ENCODE results near the gene KREMEN2.

The KREMEN2 gene

GRCh38 chr16:2992383-2993081 lies 28.5 kb downstream of the KREMEN2 start:
- Histone ChIP-seq H3K27ac (replicated peaks; ENCODE audit: low read length) (no peak overlapping the region), H3K4me2 (ENCODE audit: insufficient read depth, low read length, poor library complexity, severe bottlenecking) (no peak overlapping the region), H3K4ac (ENCODE audit: low read length) (no peak overlapping the region), H4K8ac (ENCODE audit: low read depth, low read length) (no peak overlapping the region), H3K4me3 (ENCODE audit: low read length in 2 of 2) (peak overlapping the region in 1 of 2 donors; percentile 17), H4K91ac (ENCODE audit: low read depth, low read length, poor library complexity) (no peak overlapping the region), H2AFZ (ENCODE audit: low read length) (no peak overlapping the region), H3K9me3 (replicated peaks in 1 of 2; ENCODE audit: control insufficient read depth in 2 of 2, insufficient read depth in 1 of 2, low read depth in 1 of 2, low read length in 2 of 2) (no peaks in the 10 kb centered on the region), H2BK15ac (ENCODE audit: low read length) (no peak overlapping the region), H3K36me3 (replicated peaks in 1 of 2; ENCODE audit: control insufficient read depth in 2 of 2, insufficient read depth in 2 of 2, low read length in 2 of 2) (no peaks in the 10 kb centered on the region), H3K79me1 (ENCODE audit: low read depth, low read length) (no peaks in the 10 kb centered on the region), H3K4me1 (ENCODE audit: control insufficient read depth in 2 of 2, insufficient read depth in 1 of 2, low read depth in 1 of 2, low read length in 2 of 2) (peaks cover 0 to 4% of the 10 kb centered on the region in 2 donors), H3K27me3 (ENCODE audit: control insufficient read depth in 3 of 3, insufficient read depth in 3 of 3, low read depth in 1 of 3, low read length in 3 of 3) (peaks cover 0 to 79% (median 0%) of the 10 kb centered on the region in 3 experiments), H3K9ac (ENCODE audit: low read depth, low read length, poor library complexity) (no peak overlapping the region), H2BK12ac (ENCODE audit: low read length) (peak overlapping the region; percentile 10), H3K18ac (ENCODE audit: low read length) (peak overlapping the region; percentile 64), H3K14ac (ENCODE audit: low read length) (no peak overlapping the region), H2BK120ac (ENCODE audit: low read depth, low read length) (no peak overlapping the region), H2AK5ac (ENCODE audit: low read depth, low read length) (no peak overlapping the region), H3K23ac (ENCODE audit: low read depth, low read length, poor library complexity) (no peak overlapping the region), H2BK5ac (ENCODE audit: low read length) (peak overlapping the region; percentile 24)
- no CpG with 5 or more reads among the region's 14 CpGs for WGBS, 2 donors (ENCODE audit: extremely low coverage in 2 of 2, insufficient read length in 2 of 2, insufficient replicate concordance in 1 of 2)
- DNase-seq (ENCODE audit: low spot score), result no peak

- H3K4ac ChIP-seq (ENCODE audit: low read length), result no peak overlapping the region
- no peaks in the 10 kb centered on the region for H3K9me3 ChIP-seq (replicated peaks in 1 of 2; ENCODE audit: control insufficient read depth in 2 of 2, insufficient read depth in 1 of 2, low read depth in 1 of 2, low read length in 2 of 2)
- H2BK120ac ChIP-seq (ENCODE audit: low read depth, low read length), result no peak overlapping the region
- no CpG with 5 or more reads among the region's 13 CpGs for WGBS, 2 donors (ENCODE audit: extremely low coverage in 2 of 2, insufficient read length in 2 of 2, insufficient replicate concordance in 1 of 2)
- peak overlapping the region; percentile 50 for H3K9ac ChIP-seq (ENCODE audit: low read depth, low read length, poor library complexity)
- no peak overlapping the region for H3K4me2 ChIP-seq (ENCODE audit: insufficient read depth, low read length, poor library complexity, severe bottlenecking)
- no peak overlapping the region for H2AFZ ChIP-seq (ENCODE audit: low read length)
- no peak overlapping the region for H2BK12ac ChIP-seq (ENCODE audit: low read length)
- H2BK5ac ChIP-seq (ENCODE audit: low read length), result peak overlapping the region; percentile 48
- DNase-seq (ENCODE audit: low spot score), result no peak
- no peak overlapping the region for H3K14ac ChIP-seq (ENCODE audit: low read length)
- peaks cover 0 to 79% (median 0%) of the 10 kb centered on the region in 3 experiments for H3K27me3 ChIP-seq (ENCODE audit: control insufficient read depth in 3 of 3, insufficient read depth in 3 of 3, low read depth in 1 of 3, low read length in 3 of 3)
- no peak overlapping the region for H3K4me3 ChIP-seq (ENCODE audit: low read length in 2 of 2)
- no peak overlapping the region for H4K91ac ChIP-seq (ENCODE audit: low read depth, low read length, poor library complexity)
- H3K4me1 ChIP-seq (ENCODE audit: control insufficient read depth in 2 of 2, insufficient read depth in 1 of 2, low read depth in 1 of 2, low read length in 2 of 2), result peaks cover 0 to 3% of the 10 kb centered on the region in 2 donors
- H4K8ac ChIP-seq (ENCODE audit: low read depth, low read length), result no peak overlapping the region
- no peaks in the 10 kb centered on the region for H3K36me3 ChIP-seq (replicated peaks in 1 of 2; ENCODE audit: control insufficient read depth in 2 of 2, insufficient read depth in 2 of 2, low read length in 2 of 2)
- peak overlapping the region; percentile 91 for H2BK15ac ChIP-seq (ENCODE audit: low read length)
- peaks cover 2% of the 10 kb centered on the region for H3K79me1 ChIP-seq (ENCODE audit: low read depth, low read length)
- H2AK5ac ChIP-seq (ENCODE audit: low read depth, low read length), result no peak overlapping the region
- H3K18ac ChIP-seq (ENCODE audit: low read length), result peak overlapping the region; percentile 64
- H3K23ac ChIP-seq (ENCODE audit: low read depth, low read length, poor library complexity), result peak overlapping the region; percentile 25
- no peak overlapping the region for H3K27ac ChIP-seq (replicated peaks; ENCODE audit: low read length)
Measured at GRCh38 chr16:2996298-2996697, 32.2 kb downstream of the KREMEN2 start.

- no peak overlapping the region for H2BK15ac ChIP-seq (ENCODE audit: low read length)
- no peak overlapping the region for H3K18ac ChIP-seq (ENCODE audit: low read length)
- no peak overlapping the region for H2AFZ ChIP-seq (ENCODE audit: low read length)
- no peak overlapping the region for H2BK5ac ChIP-seq (ENCODE audit: low read length)
- peaks cover 2% of the 10 kb centered on the region for H3K79me1 ChIP-seq (ENCODE audit: low read depth, low read length)
- H3K27ac ChIP-seq (replicated peaks; ENCODE audit: low read length), result no peak overlapping the region
- H3K9ac ChIP-seq (ENCODE audit: low read depth, low read length, poor library complexity), result no peak overlapping the region
- no peak overlapping the region for H3K14ac ChIP-seq (ENCODE audit: low read length)
- no CpG with 5 or more reads among the region's 6 CpGs for WGBS, 2 donors (ENCODE audit: extremely low coverage in 2 of 2, insufficient read length in 2 of 2, insufficient replicate concordance in 1 of 2)
- peaks cover 3 to 65% (median 7%) of the 10 kb centered on the region in 3 experiments for H3K27me3 ChIP-seq (ENCODE audit: control insufficient read depth in 3 of 3, insufficient read depth in 3 of 3, low read depth in 1 of 3, low read length in 3 of 3)
- peak overlapping the region; percentile 30 for H4K91ac ChIP-seq (ENCODE audit: low read depth, low read length, poor library complexity)
- H2BK12ac ChIP-seq (ENCODE audit: low read length), result no peak overlapping the region
- no peak overlapping the region for H3K4me3 ChIP-seq (ENCODE audit: low read length in 2 of 2)
- no peak for DNase-seq (ENCODE audit: low spot score)
- H2BK120ac ChIP-seq (ENCODE audit: low read depth, low read length), result no peak overlapping the region
- no peak overlapping the region for H4K8ac ChIP-seq (ENCODE audit: low read depth, low read length)
- H3K23ac ChIP-seq (ENCODE audit: low read depth, low read length, poor library complexity), result no peak overlapping the region
- no peaks in the 10 kb centered on the region for H3K36me3 ChIP-seq (replicated peaks in 1 of 2; ENCODE audit: control insufficient read depth in 2 of 2, insufficient read depth in 2 of 2, low read length in 2 of 2)
- no peak overlapping the region for H2AK5ac ChIP-seq (ENCODE audit: low read depth, low read length)
- H3K4me2 ChIP-seq (ENCODE audit: insufficient read depth, low read length, poor library complexity, severe bottlenecking), result no peak overlapping the region
- H3K9me3 ChIP-seq (replicated peaks in 1 of 2; ENCODE audit: control insufficient read depth in 2 of 2, insufficient read depth in 1 of 2, low read depth in 1 of 2, low read length in 2 of 2), result no peaks in the 10 kb centered on the region
- H3K4me1 ChIP-seq (ENCODE audit: control insufficient read depth in 2 of 2, insufficient read depth in 1 of 2, low read depth in 1 of 2, low read length in 2 of 2), result peaks cover 0 to 2% of the 10 kb centered on the region in 2 donors
- H3K4ac ChIP-seq (ENCODE audit: low read length), result no peak overlapping the region
Measured at GRCh38 chr16:2999929-3000328, 35.9 kb downstream of the KREMEN2 start.

GRCh38 chr16:3000540-3000939 lies 36.5 kb downstream of the KREMEN2 start:
- no peaks in the 10 kb centered on the region for H3K9me3 ChIP-seq (replicated peaks in 1 of 2; ENCODE audit: control insufficient read depth in 2 of 2, insufficient read depth in 1 of 2, low read depth in 1 of 2, low read length in 2 of 2)
- H2BK12ac ChIP-seq (ENCODE audit: low read length), result no peak overlapping the region
- H2BK5ac ChIP-seq (ENCODE audit: low read length), result no peak overlapping the region
- no peak overlapping the region for H3K18ac ChIP-seq (ENCODE audit: low read length)
- no peaks in the 10 kb centered on the region for H3K36me3 ChIP-seq (replicated peaks in 1 of 2; ENCODE audit: control insufficient read depth in 2 of 2, insufficient read depth in 2 of 2, low read length in 2 of 2)
- no peak overlapping the region for H3K4ac ChIP-seq (ENCODE audit: low read length)
- peaks cover 0 to 2% of the 10 kb centered on the region in 2 donors for H3K4me1 ChIP-seq (ENCODE audit: control insufficient read depth in 2 of 2, insufficient read depth in 1 of 2, low read depth in 1 of 2, low read length in 2 of 2)
- H2AK5ac ChIP-seq (ENCODE audit: low read depth, low read length), result peak overlapping the region; percentile 81
- no peak overlapping the region for H3K4me2 ChIP-seq (ENCODE audit: insufficient read depth, low read length, poor library complexity, severe bottlenecking)
- no peak overlapping the region for H2AFZ ChIP-seq (ENCODE audit: low read length)
- peak overlapping the region; percentile 63 for H3K9ac ChIP-seq (ENCODE audit: low read depth, low read length, poor library complexity)
- H3K27me3 ChIP-seq (ENCODE audit: control insufficient read depth in 3 of 3, insufficient read depth in 3 of 3, low read depth in 1 of 3, low read length in 3 of 3), result peaks cover 4 to 70% (median 12%) of the 10 kb centered on the region in 3 experiments
- DNase-seq (ENCODE audit: low spot score), result no peak
- H2BK15ac ChIP-seq (ENCODE audit: low read length), result peak overlapping the region; percentile 81
- peaks cover 2% of the 10 kb centered on the region for H3K79me1 ChIP-seq (ENCODE audit: low read depth, low read length)
- no peak overlapping the region for H2BK120ac ChIP-seq (ENCODE audit: low read depth, low read length)
- H3K27ac ChIP-seq (replicated peaks; ENCODE audit: low read length), result no peak overlapping the region
- no CpG with 5 or more reads among the region's 4 CpGs for WGBS, 2 donors (ENCODE audit: extremely low coverage in 2 of 2, insufficient read length in 2 of 2, insufficient replicate concordance in 1 of 2)
- H3K14ac ChIP-seq (ENCODE audit: low read length), result no peak overlapping the region
- no peak overlapping the region for H4K8ac ChIP-seq (ENCODE audit: low read depth, low read length)
- H4K91ac ChIP-seq (ENCODE audit: low read depth, low read length, poor library complexity), result no peak overlapping the region
- peak overlapping the region; percentile 12 for H3K23ac ChIP-seq (ENCODE audit: low read depth, low read length, poor library complexity)
- H3K4me3 ChIP-seq (ENCODE audit: low read length in 2 of 2), result no peak overlapping the region

Measured in neuronal stem cell (in vitro differentiated cells).